ENCODE results near the gene NFXL1. TPM values are rescaled to one million over a fixed set of nuclear protein-coding genes. Genes with fewer than 3 reads are reported as not detected.

The NFXL1 gene
- total and polyA plus RNA-seq, 10 of the 15 experiments (the other 5 are each of a cell fraction or from before 2014, with no cell fraction given): 8.1 to 16.5 (median 13.1) TPM

GRCh38 chr4:47879458-47879857 is 34.9 kb downstream of the NFXL1 start:
- ChIA-PET RAD21 (ENCODE audit: unreplicated experiment) (no interaction called here), SMC1A (ENCODE audit: uncharacterized antibody, unreplicated experiment) (interaction anchor here (2.5 kb wide), 1 partner anchor 16 kb away, joined by 9 read pairs; no protein-coding TSS in a partner anchor), POLR2A (no interaction called here), CTCF (interaction anchor here (1.1 to 3.6 kb wide), 2 partner anchors 43 to 193 kb away, joined by 3 to 10 read pairs; no protein-coding TSS in a partner anchor)
- Histone ChIP-seq H3K9me3 (replicated peaks; ENCODE audit: control insufficient read depth, insufficient read depth, low read length) (no peaks in the 10 kb centered on the region; the same call in 2 of the 3 replicates), H3K79me2 (ENCODE audit: control insufficient read depth, insufficient read depth, low read length) (no peaks in the 10 kb centered on the region), H3K4me1 (ENCODE audit: control insufficient read depth, insufficient read depth, low read length) (no peaks in the 10 kb centered on the region), H3K9ac (ENCODE audit: control insufficient read depth, insufficient read depth, low read length) (no peak overlapping the region), H4K20me1 (ENCODE audit: control insufficient read depth, insufficient read depth) (no peaks in the 10 kb centered on the region), H3K4me3 (no peak overlapping the region), H3K27ac (ENCODE audit: control insufficient read depth, insufficient read depth) (no peak overlapping the region), H3K36me3 (ENCODE audit: control insufficient read depth in 2 of 2, insufficient read depth in 2 of 2, low read length in 1 of 2) (peaks cover 0 to 14% of the 10 kb centered on the region in 2 experiments; a peak in 3 of 4 replicates), H2AFZ (ENCODE audit: control insufficient read depth, low read depth, low read length) (no peak overlapping the region), H3K4me2 (ENCODE audit: control insufficient read depth, insufficient read depth) (no peak overlapping the region), H3K27me3 (replicated peaks in 1 of 2; ENCODE audit: control insufficient read depth in 2 of 2, insufficient read depth in 2 of 2, low read length in 1 of 2) (no peaks in the 10 kb centered on the region)
- ATAC-seq (no peak), DNase-seq (ENCODE audit: low read depth, low spot score) (no peak), FAIRE-seq (no peak)
- BruUV-seq (replicated peaks): no TSS peak
- intact Hi-C loops (cut with micrococcal nuclease; ENCODE audit: unreplicated experiment): no loop called here
- in situ Hi-C loops (cut with MboI): no loop called here
- TF ChIP-seq NFIC (IDR thresholded peaks at IDR 0.05; ENCODE audit: low read depth, low read length) (no peak), ZNF207 (IDR thresholded peaks at IDR 0.05; ENCODE audit: borderline replicate concordance) (no peak), MEF2B (IDR thresholded peaks at IDR 0.05; ENCODE audit: partially characterized antibody, poor library complexity, severe bottlenecking) (no peak), EED (IDR thresholded peaks at IDR 0.05; ENCODE audit: low read depth) (no peak), E2F8 (IDR thresholded peaks at IDR 0.05; ENCODE audit: low read depth, partially characterized antibody) (no peak), ZBTB33 (IDR thresholded peaks at IDR 0.05) (no peak)
